ENCODE results near the gene UNC45A.
"Not testable (repeated sequence)": the region's sequence is repeated elsewhere in the genome, so short reads cannot be mapped to it uniquely, and the experiment has no call there.

UNC45A gene

DNA sequence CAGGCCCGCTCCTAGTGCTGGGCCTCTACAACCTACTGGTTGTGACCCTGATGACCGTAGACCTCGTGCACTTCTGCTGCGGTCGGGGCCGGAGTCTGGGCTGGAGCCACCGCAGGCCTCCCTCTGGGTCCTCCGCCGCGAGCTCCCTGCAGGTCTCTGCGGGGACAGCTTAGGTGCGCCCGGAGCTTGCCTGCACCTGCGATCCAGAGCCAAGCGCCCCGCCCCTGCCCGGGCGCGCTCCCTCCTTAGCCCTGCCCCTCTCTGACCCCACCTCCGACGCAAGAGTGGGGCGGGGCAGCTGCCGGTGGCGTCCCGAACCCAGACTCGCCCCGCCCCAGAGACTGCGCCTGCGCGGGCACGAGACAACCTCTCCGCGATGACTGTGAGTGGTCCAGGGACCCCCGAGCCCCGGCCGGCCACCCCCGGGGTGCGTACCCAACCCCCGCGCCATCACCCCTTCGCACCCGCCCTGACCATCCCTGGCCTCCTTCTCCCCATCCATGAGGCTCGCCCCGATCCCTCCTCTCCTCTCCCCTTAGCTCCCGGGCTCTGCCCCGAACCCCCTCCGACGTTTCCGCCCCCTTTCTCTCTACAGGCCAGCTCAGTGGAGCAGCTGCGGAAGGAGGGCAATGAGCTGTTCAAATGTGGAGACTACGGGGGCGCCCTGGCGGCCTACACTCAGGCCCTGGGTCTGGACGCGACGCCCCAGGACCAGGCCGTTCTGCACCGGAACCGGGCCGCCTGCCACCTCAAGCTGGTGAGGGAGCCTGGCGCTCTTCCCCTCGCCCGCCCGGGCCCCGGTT, at the start of gene UNC45A:
Gene UNC45A (plus strand): TSS at position 337 of the 803 bp plus-strand sequence. CDS start 40 bp downstream, at position 377.
- in situ Hi-C loops (cut with HindIII; ENCODE audit: low sequenced_read_pairs) = loop anchor here (25.0 kb wide), 2 partner anchors 98 to 298 kb away; no protein-coding TSS in a partner anchor

- in situ Hi-C loops (cut with HindIII; ENCODE audit: low sequenced_read_pairs) = no loop called here
Measured at GRCh38 chr15:90885432-90886290, 49.4 kb upstream of the UNC45A start.

DNA sequence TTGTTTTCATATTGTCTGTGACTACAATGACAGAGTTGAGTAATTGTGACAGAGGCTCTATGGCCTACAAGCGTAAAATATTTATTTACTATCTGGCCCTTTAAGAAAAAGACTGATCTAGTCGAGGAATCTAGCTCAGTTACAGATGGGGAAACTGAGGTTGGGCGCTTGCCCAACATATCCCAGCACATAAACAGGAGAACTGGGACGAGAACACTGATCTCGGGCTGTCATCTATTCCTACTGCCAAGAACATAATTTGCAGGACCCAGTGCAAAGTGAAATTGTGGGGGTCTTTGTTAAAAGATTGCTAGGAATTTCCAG, 48.8 kb upstream of the UNC45A start:
- in situ Hi-C loops (cut with HindIII; ENCODE audit: low sequenced_read_pairs) = no loop called here

GRCh38 chr15:90887037-90887481, 48.0 kb upstream of the UNC45A start:
- in situ Hi-C loops (cut with HindIII; ENCODE audit: low sequenced_read_pairs) = no loop called here

DNA sequence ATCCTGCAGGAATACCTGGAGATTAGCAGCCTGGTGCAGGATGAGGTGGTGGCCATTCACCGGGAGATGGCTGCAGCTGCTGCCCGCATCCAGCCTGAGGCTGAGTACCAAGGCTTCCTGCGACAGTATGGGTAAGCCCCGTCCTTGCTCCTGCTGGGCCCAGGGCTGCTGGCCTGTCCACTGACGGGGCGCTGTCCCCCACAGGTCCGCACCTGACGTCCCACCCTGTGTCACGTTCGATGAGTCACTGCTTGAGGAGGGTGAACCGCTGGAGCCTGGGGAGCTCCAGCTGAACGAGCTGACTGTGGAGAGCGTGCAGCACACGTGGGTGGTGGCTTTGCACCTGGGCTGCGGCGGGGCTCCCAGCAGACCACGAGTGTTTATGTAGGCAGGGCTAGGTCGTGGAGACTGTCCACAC, 45.8 kb upstream of the UNC45A start:
- in situ Hi-C loops (cut with HindIII; ENCODE audit: low sequenced_read_pairs) = no loop called here

GRCh38 chr15:90889736-90890456, 45.2 kb upstream of the UNC45A start:
- in situ Hi-C loops (cut with HindIII; ENCODE audit: low sequenced_read_pairs) = no loop called here

- in situ Hi-C loops (cut with HindIII; ENCODE audit: low sequenced_read_pairs) = no loop called here
Measured at GRCh38 chr15:90890839-90891238, 44.2 kb upstream of the UNC45A start.

GRCh38 chr15:90891346-90891949, 43.6 kb upstream of the UNC45A start:
- in situ Hi-C loops (cut with HindIII; ENCODE audit: low sequenced_read_pairs) = no loop called here

- in situ Hi-C loops (cut with HindIII; ENCODE audit: low sequenced_read_pairs) = no loop called here
Measured at GRCh38 chr15:90892023-90892422, 43.1 kb upstream of the UNC45A start.

- in situ Hi-C loops (cut with HindIII; ENCODE audit: low sequenced_read_pairs) = no loop called here
Measured at GRCh38 chr15:90892498-90893174, 42.4 kb upstream of the UNC45A start.

DNA sequence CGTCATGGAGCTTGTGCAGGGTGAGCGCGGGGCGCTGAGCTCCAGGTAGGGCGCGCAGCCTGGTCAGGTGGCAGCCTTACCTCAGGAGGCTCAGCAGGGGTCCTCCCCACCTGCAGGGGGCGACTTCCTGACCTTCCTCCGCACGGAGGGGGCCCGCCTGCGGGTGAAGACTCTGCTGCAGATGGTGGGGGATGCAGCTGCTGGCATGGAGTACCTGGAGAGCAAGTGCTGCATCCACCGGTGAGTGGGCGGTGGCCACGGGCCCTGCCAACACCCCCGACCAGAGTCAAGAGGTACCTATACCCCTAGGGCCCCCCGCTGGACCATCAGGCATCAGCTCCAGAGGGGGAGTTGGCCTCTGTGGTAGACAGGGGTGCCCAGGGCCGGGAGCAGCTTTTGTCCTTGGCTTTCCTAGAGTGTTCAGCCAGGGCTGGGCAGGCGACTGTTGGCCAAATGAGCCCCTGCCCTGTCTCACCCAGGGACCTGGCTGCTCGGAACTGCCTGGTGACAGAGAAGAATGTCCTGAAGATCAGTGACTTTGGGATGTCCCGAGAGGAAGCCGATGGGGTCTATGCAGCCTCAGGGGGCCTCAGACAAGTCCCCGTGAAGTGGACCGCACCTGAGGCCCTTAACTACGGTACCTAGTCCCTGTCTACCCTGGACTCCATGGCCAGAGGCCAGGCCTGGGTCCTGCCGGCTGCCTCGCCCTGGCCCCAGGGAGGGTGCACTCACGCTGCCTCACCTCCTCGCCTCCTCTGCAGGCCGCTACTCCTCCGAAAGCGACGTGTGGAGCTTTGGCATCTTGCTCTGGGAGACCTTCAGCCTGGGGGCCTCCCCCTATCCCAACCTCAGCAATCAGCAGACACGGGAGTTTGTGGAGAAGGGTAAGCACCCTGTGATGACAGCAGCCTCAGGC, 41.7 kb upstream of the UNC45A start:
- in situ Hi-C loops (cut with HindIII; ENCODE audit: low sequenced_read_pairs) = no loop called here

DNA sequence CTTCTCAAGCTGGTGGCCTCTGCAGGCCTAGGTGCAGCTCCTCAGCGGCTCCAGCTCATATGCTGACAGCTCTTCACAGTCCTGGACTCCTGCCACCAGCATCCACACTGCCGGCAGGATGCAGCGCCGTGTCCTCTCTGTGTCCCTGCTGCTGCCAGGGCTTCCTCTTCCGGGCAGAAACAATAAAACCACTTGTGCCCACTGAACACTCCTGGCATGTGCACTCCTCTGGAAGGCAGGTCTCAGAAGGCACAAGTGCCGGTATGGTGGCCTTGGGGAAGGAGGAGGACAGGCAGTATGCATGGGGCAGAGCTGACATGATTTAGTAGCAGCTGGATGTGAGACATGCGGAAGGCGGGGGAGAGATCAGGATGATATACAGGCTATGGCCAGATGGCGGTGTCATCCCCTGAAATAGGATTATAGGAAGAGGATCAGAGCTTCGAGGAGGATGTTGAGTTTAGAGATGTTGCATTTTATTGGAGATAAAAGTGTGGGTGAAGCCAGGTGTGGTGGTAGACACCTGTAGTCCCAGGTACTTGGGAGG, 39.4 kb upstream of the UNC45A start:
- in situ Hi-C loops (cut with HindIII; ENCODE audit: low sequenced_read_pairs) = no loop called here

GRCh38 chr15:90897131-90897655, 37.9 kb upstream of the UNC45A start:
- in situ Hi-C loops (cut with HindIII; ENCODE audit: low sequenced_read_pairs) = not testable (repeated sequence)

DNA sequence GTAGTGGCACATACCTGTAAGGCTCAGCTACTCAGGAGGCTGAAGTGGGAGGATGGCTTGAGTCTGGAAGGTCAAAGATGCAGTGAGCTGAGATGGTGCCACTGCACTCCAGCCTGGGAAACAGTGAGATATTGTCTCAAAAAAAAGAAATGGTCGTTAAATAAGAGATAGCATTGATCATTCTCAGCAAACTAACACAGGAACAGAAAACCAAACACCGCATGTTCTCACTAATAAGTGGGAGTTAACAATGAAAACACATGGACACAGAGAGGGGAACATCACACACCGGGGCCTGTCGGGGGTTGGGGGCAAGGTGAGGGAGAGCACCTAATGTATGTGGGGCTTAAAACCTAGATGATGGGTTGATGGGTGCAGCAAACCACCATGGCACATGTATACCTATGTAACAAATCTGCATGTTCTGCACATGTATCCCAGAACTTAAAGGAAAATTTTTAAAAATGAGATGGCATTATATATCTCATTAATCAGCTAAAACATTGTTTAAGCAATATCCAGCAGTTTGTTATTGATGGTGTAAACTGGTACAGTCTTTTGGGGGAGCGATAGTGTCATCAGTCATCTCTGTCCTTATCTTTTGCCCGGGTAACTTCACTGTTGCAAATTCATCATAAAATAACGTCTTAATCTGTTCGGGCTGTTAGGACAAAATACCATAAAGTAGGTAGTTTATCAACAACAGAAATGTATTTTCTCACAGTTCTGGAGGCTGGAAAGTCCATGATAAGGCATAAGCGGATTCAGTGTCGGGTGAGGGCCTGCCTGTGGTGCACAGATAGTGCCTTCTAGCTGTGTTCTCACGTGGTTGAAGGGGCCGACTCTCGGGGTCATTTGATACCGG, 33.7 kb upstream of the UNC45A start:
- in situ Hi-C loops (cut with HindIII; ENCODE audit: low sequenced_read_pairs) = no loop called here

DNA sequence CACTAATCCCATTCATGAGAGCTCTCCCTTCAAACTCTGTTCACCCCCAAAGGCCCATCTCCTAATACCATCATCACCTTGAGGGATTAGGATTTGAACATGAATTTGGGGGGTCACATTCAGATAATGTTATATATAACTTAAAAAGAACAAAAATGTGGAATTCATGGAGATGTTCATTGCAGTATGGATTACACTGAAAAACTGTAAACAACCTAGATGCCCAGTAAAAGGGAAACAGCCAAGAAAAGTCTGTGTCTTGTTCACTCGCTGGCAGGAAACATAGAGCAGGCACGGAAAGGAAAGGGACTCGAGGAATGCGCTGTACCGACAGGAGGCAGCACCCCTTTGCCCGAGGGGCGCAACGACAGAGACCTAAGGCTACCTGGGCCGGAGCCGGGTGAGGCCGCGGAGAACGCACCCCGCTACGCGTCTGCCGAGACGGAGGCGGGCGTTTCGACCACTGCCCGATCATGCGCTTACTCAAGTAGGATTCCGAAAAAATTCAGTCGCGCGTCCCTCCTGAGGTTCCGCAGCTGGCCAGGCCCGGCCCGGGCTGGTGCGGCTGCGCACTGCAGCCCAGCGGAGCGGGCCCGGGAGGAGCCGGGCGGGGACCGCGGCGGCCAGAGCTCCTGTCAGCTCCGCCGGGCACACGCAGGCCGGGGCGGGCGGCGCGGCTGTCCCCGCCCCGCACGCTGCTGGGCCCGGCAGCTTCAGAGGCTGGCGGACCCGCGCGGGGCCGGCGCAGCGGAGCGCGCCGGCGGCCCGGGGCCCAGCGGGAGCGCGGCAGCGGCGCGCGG, 32.8 kb upstream of the UNC45A start:
- in situ Hi-C loops (cut with HindIII; ENCODE audit: low sequenced_read_pairs) = no loop called here

- in situ Hi-C loops (cut with HindIII; ENCODE audit: low sequenced_read_pairs) = no loop called here
Measured at GRCh38 chr15:90902840-90903732, 32.0 kb upstream of the UNC45A start, which contains the start of gene MAN2A2. MAN2A2 (plus strand) TSS chr15:90903302; CDS start chr15:90904208, 906 bp downstream.

Measured in endothelial cell of hepatic sinusoid (primary cell).